NCI-H524 (cell line): ENCODE data around the gene P3H3.
"Not testable (repeated sequence)": the region's sequence is repeated elsewhere in the genome, so short reads cannot be mapped to it uniquely, and the experiment has no call there.

Experiments
- DNase-seq, 2 experiments: peaks; one replicate each; lab custom pipeline; 2025; lab: John Stamatoyannopoulos, UW

Gene P3H3

DNA sequence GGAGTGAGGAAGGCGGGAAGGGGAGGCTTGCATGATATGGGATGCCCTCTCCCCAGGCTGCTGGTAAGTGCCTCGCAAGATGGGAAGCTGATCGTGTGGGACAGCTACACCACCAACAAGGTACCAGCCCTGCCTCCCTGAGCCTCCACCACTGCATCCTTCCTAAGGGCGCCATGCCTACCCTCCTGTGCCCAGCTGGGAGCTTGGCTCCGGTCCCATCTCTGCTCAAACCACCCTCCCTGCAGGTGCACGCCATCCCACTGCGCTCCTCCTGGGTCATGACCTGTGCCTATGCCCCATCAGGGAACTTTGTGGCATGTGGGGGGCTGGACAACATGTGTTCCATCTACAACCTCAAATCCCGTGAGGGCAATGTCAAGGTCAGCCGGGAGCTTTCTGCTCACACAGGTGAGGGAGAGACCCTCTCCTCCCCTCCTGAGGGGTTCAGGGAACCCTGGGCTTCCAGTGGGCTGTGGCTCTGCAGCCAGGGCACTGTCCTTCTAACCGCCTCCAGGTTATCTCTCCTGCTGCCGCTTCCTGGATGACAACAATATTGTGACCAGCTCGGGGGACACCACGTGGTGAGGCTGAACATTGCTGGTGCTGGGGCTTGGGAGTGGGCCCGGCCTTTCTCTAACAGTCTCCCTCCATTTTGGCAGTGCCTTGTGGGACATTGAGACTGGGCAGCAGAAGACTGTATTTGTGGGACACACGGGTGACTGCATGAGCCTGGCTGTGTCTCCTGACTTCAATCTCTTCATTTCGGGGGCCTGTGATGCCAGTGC, 15.1 kb downstream of the P3H3 start:
- no peak for DNase-seq

DNA sequence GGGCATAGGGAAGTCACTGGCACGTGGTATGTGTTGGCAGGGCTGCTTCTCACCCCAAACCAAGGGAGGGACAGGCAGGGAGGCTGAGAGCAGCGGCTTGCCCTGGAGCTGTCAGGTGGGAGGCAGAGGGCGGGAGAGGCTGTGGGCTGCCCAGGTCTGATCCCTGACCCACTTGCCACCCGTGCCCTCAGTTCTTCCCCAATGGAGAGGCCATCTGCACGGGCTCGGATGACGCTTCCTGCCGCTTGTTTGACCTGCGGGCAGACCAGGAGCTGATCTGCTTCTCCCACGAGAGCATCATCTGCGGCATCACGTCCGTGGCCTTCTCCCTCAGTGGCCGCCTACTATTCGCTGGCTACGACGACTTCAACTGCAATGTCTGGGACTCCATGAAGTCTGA, 17.2 kb downstream of the P3H3 start:
- no peak for DNase-seq

DNA sequence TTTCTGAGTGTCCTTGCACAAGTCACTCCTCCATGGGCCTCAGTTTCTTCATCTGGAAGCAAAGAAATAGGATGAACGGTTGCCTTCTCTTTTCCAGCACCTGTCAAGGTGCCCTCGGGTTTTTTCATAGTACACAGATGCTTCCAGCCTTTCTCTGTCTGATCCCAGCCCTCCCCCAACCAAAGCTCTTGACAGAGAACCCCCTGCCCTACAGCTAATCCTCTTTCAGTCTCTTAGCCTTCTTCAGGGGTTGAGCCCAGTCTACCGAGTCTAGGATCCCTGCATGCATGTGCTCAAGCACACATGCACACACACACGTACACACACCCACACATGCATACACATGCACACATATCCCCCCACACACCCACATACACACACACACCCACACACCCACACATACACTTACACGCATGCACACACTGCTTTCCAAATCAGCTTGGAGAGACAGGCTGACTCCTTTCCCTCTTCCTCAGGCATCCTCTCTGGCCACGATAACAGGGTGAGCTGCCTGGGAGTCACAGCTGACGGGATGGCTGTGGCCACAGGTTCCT, 18.2 kb downstream of the P3H3 start:
- peak in 1 of 2 experiments; percentile 57 for DNase-seq

DNA sequence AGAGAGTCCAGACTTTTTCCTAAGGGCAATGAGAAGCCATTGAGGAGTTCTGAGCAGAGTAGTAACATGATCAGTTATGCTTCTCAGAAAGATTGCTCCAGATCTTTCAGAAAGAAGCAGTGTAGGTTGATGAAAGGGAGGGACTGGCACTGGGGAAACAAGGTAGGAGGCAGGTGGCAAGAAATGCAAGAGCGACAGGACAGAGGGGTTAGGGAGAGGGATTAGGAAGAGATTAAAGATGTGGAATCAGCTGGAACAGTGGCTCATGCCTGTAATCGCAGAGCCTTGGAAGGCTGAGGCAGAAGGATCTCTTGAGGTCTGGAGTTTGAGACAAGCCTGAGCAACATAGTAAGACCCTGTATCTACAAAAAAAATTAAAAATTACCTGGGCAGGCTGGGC, 19.5 kb downstream of the P3H3 start:
- DNase-seq, result peak; percentile 26 to 65

DNA sequence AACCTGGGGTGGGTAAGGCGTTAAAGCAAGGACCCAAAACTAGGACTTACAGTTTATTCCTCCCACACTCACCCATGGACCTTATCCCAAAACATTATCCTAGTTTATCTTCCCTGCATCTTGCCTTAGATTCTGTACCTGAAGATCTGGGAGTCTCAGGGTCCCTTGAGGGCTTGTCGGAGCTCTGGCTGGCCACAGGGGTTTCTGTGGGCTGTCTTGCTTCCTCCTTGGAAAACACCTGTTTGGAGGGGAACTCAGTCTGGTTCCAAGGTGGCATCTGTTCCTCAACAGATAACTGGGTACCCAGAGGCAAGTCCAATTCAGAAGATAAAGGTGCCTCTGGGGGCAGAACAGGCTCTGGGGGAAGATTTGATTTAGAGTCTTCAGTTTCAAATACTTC, 21.2 kb downstream of the P3H3 start:
- DNase-seq, result no peak

DNA sequence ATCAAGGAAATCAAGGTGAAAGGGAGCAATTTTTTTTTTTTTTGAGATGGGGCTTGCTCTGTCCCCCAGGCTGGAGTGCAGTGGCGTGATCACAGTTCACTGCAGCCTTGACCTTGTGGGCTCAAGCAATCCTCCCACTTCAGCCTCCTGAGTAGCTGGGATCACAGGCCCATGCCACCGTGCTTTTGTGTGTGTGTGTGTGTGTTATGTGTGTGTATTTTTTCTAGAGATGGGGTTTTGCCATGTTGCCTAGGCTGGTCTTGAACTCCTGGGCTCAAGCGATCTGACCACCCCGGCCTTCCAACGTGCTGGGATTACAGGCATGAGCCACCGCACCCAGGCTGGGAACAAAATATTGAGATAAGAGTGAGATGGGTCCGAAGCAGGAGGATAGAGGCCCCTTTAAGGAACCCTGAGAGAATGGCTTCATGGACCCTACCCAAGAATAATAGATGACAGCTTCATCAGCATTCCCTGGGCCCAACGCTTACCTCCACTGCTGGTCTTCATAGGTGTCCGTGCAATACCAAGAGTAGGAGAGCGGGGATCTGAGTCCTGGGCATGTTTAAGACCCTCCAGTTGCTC, 21.9 kb downstream of the P3H3 start:
- DNase-seq, result no peak

DNA sequence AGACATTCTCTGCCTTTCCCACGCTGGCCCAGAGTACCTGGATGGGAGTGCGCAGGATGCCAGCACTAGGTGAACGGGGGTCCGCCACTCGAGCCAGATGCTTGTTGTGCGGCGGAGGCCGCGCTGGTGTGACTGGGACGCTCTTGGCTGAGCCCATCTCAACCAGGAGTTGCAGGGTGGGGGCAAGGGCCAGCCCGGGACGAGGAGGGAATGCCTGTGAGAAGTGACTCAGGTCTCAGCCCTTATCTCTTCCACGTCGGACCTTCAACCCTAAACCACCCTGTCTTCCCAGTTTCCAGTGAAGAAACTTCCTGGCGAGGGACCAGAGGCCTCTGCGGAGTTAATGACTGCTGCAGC, 22.6 kb downstream of the P3H3 start:
- no peak for DNase-seq

DNA sequence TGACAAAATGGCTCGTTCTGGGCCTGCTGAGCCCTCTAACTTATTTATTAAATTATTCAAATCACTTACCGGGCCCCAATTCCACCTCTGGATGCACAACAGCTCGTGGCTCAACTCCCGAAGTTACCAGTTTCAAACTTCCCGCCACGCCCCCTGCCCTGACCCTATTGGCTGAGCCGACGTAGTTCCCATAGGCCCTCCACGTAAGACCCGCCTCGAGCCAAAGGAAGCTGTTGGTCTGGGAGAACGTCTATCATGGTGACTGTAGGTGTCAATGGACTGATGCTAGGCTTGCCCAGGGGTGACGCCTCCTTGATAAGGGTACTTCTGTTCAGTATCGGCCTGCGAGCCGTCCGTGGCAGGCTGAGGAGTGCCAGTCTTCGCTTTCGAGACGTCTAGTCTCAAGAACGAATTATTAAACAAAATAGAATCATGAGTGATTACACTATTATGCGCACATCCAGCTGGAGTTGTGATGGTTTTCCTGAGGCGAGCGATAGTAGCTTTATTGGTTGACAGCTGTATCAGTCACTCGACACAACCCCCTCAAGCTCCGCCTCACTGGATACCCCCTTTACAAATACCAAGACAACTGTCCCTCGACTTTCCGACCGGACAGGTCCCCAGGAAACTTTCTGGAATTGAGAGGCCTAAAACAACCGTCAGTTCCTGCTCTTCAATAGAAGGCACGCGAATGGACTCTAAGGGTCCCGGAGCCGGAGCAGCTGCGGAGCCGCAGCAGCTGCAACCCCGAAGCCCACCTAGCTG, 23.1 kb downstream of the P3H3 start, which contains the start of gene CDCA3:
Gene CDCA3, minus strand, starts transcription at position 134 of the 768 bp plus-strand sequence. CDS start 334 bp downstream, outside the sequence.
- peak; percentile 94 to 96 for DNase-seq

DNA sequence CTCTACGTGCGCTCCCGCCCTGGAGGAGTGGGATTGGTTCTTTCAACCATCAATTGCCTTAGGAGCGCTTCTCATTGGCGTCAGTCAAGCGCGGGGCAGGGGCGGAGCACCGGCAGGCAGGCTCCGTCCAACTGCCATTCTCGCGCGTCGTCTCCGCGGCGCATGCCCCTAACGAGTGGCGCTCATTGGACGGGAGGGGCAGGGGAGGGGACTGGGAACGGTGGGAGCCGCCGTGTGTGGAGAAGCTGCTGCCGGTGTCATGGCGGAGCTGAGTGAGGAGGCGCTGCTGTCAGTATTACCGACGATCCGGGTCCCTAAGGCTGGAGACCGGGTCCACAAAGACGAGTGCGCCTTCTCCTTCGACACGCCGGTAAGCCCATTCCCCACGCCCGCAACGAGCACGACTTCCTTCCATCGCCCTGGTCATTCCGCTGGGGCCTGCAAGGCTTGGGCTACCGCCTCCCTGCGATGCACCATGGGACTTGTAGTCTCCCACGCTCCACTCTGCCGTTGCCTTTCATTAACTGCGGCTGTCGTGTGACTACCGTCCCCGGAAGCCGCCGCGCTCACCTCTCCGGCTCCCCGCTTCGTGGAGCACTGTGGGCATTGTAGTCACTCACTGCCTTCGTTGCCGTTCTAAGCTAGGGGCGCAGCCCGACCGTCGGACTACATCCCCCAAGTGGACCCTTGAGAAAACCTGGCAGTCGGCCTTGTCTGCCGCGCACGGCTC, 23.9 kb downstream of the P3H3 start, which contains the start of gene USP5:
Gene USP5, plus strand, starts transcription at position 230 of the 730 bp plus-strand sequence. Its CDS starts 30 bp downstream, at position 260.
- peak; percentile 98 to 99 for DNase-seq

DNA sequence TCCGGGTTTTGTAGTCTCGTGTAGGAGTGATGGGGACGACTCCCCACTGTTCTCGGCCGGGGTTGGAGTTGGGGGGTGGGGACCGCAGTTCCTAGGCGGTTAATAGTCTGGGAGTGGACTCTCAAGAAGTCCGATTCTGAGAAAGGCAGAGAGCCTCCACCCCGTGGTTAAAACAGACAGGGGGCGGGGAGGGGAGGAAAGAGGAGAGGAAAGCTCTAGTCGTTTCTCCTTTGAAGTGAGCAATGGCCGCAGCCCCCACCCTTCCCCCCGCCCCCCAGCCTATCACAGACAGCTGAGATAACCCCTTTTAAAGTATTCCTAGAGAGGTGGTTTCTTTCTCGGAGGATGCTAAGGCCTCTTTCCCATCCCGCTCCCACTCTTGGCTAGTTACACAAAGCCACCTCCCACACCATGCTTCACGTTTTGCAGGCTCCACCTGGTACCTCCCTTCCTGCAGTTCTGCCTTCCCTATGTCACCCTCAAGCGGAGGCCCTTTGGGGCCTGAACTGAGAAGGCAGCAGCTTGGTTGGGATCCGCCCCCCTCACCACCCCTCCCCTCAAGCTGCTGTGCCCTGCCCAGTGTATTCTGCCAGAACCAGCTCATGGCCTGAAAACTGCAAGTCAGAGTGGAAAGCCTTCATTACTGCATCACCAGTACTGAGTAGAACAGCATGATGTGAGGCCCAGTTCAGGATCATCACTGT, 24.6 kb downstream of the P3H3 start:
- peak in 1 of 2 experiments; percentile 43 for DNase-seq

DNA sequence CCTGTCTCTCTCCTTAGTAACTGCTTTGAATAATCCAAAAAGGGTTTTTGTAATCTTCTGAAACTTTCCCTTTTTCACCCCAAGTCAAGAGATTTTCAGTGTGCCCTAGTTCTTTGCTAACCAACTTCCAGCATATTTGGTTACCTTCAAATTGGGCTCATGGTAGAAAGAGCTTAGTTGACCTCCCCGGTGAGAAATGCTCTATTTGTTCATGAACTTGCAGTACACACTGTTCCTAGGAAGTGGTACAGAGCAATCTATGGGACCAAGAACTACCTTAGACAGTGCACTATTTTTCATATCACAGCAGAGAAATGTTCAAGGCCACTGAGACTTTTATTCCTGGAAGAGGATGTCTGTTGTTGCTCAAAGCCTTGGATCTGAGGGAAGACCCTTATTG, 25.4 kb downstream of the P3H3 start:
- no peak for DNase-seq

DNA sequence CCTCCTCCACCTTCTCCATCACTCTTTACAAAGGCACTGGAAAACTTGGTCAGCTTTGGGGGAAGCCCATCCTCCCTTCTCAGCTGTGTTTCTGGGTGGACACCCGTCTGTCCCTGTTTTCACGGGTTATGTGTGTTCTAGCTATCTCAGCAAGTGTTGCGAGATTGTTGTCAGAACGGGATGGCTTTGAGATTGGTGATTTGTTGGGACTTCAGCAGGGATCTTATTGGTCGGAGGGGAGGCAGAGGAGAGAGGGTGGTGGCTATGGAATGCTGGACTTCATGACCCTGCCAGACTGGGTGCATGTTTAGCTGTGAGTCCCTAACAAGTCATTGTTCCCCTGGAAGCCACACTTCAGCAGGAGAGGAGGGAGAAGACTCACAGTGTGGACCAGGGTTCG, 25.8 kb downstream of the P3H3 start:
- DNase-seq, result no peak

DNA sequence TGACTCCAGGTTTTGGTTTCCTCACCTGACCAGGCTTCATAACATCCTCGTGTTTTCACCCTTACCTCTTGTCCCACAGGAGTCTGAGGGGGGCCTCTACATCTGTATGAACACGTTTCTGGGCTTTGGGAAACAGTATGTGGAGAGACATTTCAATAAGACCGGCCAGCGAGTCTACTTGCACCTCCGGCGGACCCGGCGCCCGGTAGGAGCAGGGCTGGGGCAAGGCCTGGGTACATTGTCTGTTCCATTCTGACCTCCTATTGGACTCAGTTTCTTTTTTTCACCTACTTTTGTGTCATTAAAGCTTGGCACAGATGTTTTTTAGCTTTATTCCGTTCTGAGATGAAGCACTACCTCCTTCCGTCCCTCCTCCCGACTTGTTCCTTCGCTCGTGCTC, 27.1 kb downstream of the P3H3 start:
- DNase-seq, result no peak

DNA sequence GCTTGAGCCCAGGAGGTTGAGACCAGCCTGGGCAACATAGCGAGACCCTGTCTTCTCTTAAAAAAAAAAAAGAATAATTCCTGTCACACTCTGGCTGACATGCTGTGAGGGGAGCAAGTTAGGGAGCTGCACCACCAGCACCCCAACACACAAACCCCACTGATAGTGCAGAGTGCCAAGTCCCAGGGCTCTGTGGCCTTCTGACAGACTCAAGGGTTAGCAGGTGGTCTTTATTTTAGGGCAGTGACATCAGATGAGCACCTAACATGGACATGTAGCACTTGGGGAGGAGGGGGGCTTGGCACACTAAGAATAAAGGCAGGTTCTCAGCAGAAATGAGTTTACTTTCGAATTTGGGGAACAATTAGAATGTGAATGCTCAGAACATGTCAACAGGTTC, 30.6 kb downstream of the P3H3 start:
- DNase-seq, result no peak

DNA sequence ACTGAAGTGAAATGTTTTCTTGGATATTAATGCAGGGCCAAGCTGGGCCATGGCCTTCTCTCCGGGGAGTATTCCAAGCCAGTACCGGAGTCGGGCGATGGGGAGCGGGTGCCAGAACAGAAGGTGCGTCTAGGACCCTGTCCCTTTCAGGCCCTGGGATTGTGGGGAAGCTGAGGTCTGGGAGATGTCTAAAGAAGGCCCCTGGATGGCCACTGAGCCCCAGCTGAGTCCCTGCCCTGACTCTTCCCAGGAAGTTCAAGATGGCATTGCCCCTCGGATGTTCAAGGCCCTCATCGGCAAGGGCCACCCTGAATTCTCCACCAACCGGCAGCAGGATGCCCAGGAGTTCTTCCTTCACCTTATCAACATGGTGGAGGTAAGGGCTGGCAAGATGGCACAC, 31.9 kb downstream of the P3H3 start:
- no peak for DNase-seq

DNA sequence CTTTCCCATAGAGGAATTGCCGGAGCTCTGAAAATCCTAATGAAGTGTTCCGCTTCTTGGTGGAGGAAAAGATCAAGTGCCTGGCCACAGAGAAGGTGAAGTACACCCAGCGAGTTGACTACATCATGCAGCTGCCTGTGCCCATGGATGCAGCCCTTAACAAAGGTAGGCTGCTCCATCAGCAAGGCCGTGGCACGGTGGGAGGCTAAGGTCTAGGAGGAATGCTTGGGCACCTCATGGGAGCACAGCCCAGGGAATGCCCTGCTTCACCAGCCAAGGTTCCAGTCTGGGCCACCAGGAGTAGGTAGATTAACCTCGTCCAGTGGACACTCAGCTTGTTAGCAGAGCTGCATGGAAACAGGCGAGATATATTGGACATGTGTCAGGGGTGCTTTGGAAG, 32.7 kb downstream of the P3H3 start:
- no peak for DNase-seq

DNA sequence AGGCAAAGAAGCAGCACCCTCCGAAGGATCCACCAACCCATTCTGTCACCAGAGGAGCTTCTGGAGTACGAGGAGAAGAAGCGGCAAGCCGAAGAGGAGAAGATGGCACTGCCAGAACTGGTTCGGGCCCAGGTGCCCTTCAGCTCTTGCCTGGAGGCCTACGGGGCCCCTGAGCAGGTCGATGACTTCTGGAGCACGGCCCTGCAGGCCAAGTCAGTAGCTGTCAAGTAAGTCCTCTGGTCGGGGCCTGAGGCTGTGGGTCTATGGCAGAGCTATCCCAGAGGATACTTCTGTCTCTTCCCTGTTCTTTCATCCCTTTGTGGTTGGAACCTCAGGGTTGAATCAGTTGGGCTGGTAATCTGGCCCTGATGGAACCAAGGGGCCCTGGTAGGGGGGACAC, 33.2 kb downstream of the P3H3 start:
- DNase-seq, result no peak

DNA sequence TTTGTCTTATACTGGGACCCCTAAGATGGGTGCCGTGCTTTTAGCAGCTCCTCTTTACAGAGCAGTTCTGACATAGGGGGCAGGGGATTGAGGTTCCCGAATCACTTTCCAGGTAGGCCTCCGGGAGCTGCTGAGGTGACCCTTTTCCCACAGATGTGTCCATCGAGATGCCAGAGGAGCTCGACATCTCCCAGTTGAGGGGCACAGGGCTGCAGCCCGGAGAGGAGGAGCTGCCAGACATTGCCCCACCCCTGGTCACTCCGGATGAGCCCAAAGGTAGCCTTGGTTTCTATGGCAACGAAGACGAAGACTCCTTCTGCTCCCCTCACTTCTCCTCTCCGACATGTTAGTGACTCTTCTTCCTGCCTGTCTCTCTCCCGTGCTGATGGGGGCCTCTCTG, 34.8 kb downstream of the P3H3 start:
- no peak for DNase-seq

DNA sequence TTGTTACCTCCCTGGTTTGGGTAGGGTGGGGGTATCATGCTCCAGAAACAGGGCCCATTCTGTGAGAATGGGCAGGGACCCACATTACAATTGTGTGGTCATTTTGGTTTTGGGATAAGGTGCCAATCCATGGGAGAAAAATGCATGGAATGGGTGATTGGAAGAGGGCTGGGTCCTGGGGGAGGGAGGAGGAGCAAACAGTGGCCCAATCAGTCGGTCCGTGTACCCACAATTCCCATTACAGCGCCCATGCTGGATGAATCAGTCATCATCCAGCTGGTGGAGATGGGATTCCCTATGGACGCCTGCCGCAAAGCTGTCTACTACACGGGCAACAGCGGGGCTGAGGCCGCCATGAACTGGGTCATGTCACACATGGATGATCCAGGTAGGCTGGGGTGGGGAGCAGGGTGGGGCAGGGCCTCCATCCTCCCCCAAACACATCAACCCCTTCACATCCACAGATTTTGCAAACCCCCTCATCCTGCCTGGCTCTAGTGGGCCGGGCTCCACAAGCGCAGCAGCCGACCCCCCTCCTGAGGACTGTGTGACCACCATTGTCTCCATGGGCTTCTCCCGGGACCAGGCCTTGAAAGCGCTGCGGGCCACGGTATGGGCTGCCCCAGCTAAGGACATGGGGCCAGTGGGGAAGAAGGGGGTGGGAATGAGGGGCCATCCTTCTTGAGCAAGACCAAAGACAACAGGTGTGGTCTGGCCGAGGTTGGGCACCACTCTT, 35.5 kb downstream of the P3H3 start:
- no peak for DNase-seq

DNA sequence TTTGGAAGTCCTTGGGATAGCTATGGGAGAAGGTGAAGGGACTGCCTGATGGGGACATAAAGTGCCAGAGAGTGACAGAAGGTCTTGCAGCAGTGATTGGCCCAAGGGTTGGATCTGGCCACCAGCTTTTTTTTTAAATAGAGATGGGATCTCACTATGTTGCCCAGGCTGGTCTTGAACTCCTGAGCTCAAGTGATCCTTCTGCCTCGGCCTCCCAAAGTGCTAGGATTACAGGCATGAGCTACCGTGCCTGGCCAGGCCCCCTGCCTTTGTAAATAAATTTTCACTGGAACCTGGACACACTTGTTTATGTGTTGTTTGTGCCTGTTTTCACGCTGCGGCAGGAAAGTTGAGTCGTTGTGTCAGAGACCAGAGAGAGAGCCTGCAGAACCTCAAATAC, 37.1 kb downstream of the P3H3 start:
- not testable (repeated sequence) for DNase-seq
